ENCODE data around the gene ASB16.
A peak's percentile ranks its signal among the peaks of the same experiment; 100 is the strongest.

Gene ASB16

GRCh38 chr17:44214896-44215295 lies 44.4 kb downstream of the ASB16 start:
- Histone ChIP-seq H3K27me3 (no peaks in the 10 kb centered on the region), H3K27ac (no peak overlapping the region), H3K4me3 (no peak overlapping the region), H4K20me1 (peaks cover 76% of the 10 kb centered on the region), H3K4me2 (no peak overlapping the region), H3K4me1 (peaks cover 78% of the 10 kb centered on the region), H3K36me3 (peaks cover 70% of the 10 kb centered on the region), H3K9me3 (no peaks in the 10 kb centered on the region), H3K9ac (peak overlapping the region; percentile 27; the same call in 1 of the 2 replicates)
- no peak for TF ChIP-seq Cebpa-rat (IDR thresholded peaks at IDR 0.05)

DNA sequence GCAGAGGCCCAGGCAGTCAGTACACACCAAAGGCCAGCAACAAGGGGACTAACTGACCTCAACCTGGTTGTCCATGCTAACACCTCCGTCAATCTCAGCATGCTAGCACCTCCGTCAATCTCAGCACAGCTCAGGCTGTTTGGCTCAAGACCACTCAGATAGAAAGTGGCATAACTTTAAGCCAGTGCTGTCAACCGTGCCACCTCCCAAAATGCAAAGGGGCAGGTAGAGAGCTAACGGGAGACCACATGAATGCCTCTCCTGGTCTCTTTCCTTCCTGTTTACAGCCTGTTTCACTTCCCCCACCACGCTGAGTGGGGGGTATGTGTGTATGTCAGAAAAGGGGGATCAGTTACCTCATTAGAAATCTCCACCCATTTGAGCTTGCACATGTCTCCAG lies 45.7 kb downstream of the ASB16 start:
- H3K36me3 ChIP-seq: peaks cover 60% of the 10 kb centered on the region
- H3K9ac ChIP-seq: peak overlapping the region; percentile 99
- peak overlapping the region; percentile 99 for H3K27ac ChIP-seq
- H3K27me3 ChIP-seq: no peaks in the 10 kb centered on the region
- no peaks in the 10 kb centered on the region for H3K9me3 ChIP-seq
- peak overlapping the region; percentile 92 for H3K4me2 ChIP-seq
- peaks cover 66% of the 10 kb centered on the region for H3K4me1 ChIP-seq
- H4K20me1 ChIP-seq: peaks cover 65% of the 10 kb centered on the region
- H3K4me3 ChIP-seq: peak overlapping the region; percentile 95
- TF ChIP-seq Cebpa-rat (IDR thresholded peaks at IDR 0.05): no peak

DNA sequence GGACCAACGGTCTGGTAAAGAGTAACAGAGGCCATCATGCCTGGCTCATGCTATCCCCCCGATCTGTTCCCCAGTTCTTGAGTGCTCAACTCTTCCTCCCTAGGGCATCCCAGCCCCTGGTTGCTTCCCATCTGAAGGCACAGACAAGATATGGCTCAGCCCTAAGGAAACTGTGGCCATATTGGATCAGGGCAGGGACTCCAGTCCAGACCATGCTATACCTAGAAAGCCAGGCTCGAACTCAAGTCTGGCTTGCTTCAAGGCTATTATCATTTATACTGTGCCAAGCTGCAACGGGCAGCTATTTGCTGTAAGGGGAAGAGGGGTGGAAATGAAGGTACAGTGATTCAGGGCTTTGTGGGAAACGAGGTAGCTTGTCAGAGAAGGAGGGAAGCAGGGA lies 46.2 kb downstream of the ASB16 start:
- H3K4me1 ChIP-seq: peaks cover 60% of the 10 kb centered on the region
- no peak for TF ChIP-seq Cebpa-rat (IDR thresholded peaks at IDR 0.05)
- peaks cover 60% of the 10 kb centered on the region for H4K20me1 ChIP-seq
- peaks cover 55% of the 10 kb centered on the region for H3K36me3 ChIP-seq
- H3K9me3 ChIP-seq: no peaks in the 10 kb centered on the region
- H3K4me3 ChIP-seq: peak overlapping the region; percentile 95
- peak overlapping the region; percentile 99 for H3K9ac ChIP-seq
- H3K27ac ChIP-seq: peak overlapping the region; percentile 99; the same call in 1 of the 2 replicates
- no peaks in the 10 kb centered on the region for H3K27me3 ChIP-seq
- peak overlapping the region; percentile 92 for H3K4me2 ChIP-seq

DNA sequence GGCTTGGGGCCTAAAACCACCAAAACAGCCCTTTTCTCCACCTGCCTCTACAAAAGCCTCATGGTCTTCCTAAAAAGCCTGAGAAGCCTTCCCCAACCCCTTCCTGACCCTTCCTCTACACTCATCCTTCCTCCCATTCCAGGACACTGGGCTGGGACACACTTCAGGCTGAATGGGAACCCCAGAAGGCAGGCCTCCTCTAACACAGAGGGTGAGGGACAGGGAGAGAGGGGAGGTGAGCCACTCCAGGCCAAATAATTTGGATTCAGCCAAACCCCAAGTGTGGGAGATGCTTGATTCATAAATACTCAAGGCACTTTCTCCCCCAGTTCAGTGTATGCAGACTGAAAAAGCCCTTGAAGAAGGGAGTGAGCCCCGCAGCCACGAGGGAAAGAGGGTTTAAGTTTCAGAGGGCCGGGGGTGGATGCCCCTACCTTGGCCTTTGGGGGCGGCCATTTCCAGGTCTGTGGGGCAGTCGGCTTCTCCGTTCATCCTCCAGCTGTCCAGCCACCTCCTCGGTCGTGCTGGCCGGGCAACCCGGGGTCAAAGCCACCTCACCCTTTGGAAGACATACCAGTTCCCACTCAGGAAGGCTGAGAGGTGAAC lies 47.3 kb downstream of the ASB16 start:
- peak overlapping the region; percentile 92 for H3K4me2 ChIP-seq
- peak overlapping the region; percentile 99 for H3K9ac ChIP-seq
- peaks cover 45% of the 10 kb centered on the region for H3K36me3 ChIP-seq
- peaks cover 59% of the 10 kb centered on the region for H3K4me1 ChIP-seq
- H4K20me1 ChIP-seq: peaks cover 54% of the 10 kb centered on the region
- no peak for TF ChIP-seq Cebpa-rat (IDR thresholded peaks at IDR 0.05)
- no peaks in the 10 kb centered on the region for H3K27me3 ChIP-seq
- peak overlapping the region; percentile 95 for H3K4me3 ChIP-seq
- no peaks in the 10 kb centered on the region for H3K9me3 ChIP-seq
- peak overlapping the region; percentile 99 for H3K27ac ChIP-seq

GRCh38 chr17:44218344-44219107 lies 48.0 kb downstream of the ASB16 start:
- peak overlapping the region; percentile 99 for H3K27ac ChIP-seq
- peak overlapping the region; percentile 92 for H3K4me2 ChIP-seq
- TF ChIP-seq Cebpa-rat (IDR thresholded peaks at IDR 0.05): no peak
- no peaks in the 10 kb centered on the region for H3K9me3 ChIP-seq
- H3K36me3 ChIP-seq: peaks cover 38% of the 10 kb centered on the region
- H4K20me1 ChIP-seq: peaks cover 48% of the 10 kb centered on the region
- H3K4me1 ChIP-seq: peaks cover 53% of the 10 kb centered on the region
- H3K4me3 ChIP-seq: peak overlapping the region; percentile 95
- H3K9ac ChIP-seq: peak overlapping the region; percentile 99
- no peaks in the 10 kb centered on the region for H3K27me3 ChIP-seq

DNA sequence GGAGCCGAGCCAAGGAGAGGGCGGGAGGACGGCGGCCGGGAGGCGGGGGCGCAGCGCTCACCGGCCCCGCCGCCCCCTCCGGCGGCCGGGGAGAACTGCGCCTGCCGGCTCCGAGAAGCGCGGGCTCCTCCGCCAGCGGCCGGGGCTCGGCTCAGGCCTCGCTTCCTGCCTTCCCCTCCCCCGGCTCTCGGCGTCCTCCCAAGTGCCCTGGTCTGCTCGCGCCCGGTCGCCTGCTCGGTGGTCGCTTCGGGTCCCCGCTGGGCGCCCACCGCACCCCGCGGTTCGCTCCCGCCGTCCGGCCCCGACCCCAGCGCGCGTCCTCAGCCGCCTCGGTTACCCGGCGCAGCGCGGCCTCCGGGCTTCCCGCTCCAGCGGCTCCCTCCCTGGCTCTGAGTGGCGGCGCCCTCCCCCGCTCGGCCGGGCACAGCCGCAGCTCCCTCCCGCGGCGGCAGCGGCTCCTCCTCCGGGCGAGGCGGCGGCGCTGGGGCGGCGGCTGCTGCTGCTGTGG lies 48.7 kb downstream of the ASB16 start:
- H3K9me3 ChIP-seq: no peaks in the 10 kb centered on the region
- H3K4me2 ChIP-seq: peak overlapping the region; percentile 55
- peaks cover 41% of the 10 kb centered on the region for H4K20me1 ChIP-seq
- H3K9ac ChIP-seq: peak overlapping the region; percentile 99
- peak overlapping the region; percentile 99 for H3K27ac ChIP-seq
- H3K4me3 ChIP-seq: peak overlapping the region; percentile 95
- peaks cover 31% of the 10 kb centered on the region for H3K36me3 ChIP-seq
- no peak for TF ChIP-seq Cebpa-rat (IDR thresholded peaks at IDR 0.05)
- H3K27me3 ChIP-seq: no peaks in the 10 kb centered on the region
- H3K4me1 ChIP-seq: peaks cover 46% of the 10 kb centered on the region

GRCh38 chr17:44219616-44220212 lies 49.2 kb downstream of the ASB16 start, which contains the start of gene UBTF:
UBTF (minus strand) TSS chr17:44219675; CDS start chr17:44218229, 1,446 bp downstream.
- no peaks in the 10 kb centered on the region for H3K9me3 ChIP-seq
- H3K4me3 ChIP-seq: peak within 1 kb of the TSS; percentile 95
- H4K20me1 ChIP-seq: peaks cover 36% of the 10 kb centered on the region
- H3K4me1 ChIP-seq: peaks cover 41% of the 10 kb centered on the region
- H3K27ac ChIP-seq: peak within 1 kb of the TSS; percentile 99
- H3K36me3 ChIP-seq: peaks cover 26% of the 10 kb centered on the region
- peak within 1 kb of the TSS; percentile 93 for H3K4me2 ChIP-seq
- no peak for TF ChIP-seq Cebpa-rat (IDR thresholded peaks at IDR 0.05)
- H3K9ac ChIP-seq: peak within 1 kb of the TSS; percentile 99
- no peaks in the 10 kb centered on the region for H3K27me3 ChIP-seq

DNA sequence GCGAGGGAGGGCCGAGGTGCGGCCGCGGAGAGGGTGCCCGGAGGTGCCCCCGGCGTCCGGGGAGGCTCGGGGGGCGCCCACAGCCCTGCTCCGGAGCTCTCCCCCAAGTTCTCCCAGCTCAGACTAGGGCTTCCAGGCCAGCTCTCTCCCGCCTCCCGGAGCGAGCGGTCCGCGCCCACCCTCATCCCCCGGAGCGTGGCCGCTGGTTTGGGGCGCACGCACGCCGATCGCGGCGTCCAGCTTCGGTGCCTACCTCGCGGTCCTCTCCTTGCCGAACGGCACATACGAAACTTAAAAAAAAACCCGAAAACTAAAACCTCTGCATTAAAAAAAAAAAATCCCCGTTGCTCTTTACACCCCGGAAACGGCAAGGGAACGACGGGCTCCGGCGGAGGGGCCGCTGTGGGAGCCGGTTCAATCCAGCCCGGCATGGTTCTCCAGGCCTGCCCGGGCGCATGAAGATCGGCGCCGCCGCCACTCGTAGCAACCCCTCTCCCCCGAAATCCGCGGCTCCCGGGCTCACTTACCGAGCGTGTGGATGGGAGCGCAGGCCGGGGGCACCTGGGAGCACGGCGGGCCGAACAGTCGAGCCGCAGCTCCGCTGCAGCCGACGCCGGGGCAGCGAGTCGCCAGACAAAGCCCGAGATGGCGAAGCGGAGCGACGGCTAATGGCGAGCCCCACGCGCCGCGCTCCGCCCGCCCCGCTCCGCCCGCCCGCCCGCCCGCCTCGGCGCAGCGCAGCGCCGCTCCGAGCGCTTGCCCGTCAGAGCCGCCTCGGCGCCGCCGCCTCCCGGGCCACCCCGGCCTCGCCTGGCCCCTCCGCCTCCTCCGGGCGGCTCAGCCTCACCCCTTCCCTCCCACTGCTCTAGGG lies 49.9 kb downstream of the ASB16 start:
- Histone ChIP-seq H3K4me2 (peak overlapping the region; percentile 93), H3K4me3 (peak overlapping the region; percentile 95), H4K20me1 (peaks cover 28% of the 10 kb centered on the region), H3K27me3 (no peaks in the 10 kb centered on the region), H3K27ac (peak overlapping the region; percentile 99), H3K36me3 (peaks cover 19% of the 10 kb centered on the region), H3K4me1 (peaks cover 34% of the 10 kb centered on the region), H3K9me3 (no peaks in the 10 kb centered on the region), H3K9ac (peak overlapping the region; percentile 99)
- no peak for TF ChIP-seq Cebpa-rat (IDR thresholded peaks at IDR 0.05)

Data from BLaER1 (cell line).